Fibroblast of gingiva (primary cell): ENCODE data around the gene CHRM3.
"Not testable (repeated sequence)": the region's sequence is repeated elsewhere in the genome, so short reads cannot be mapped to it uniquely, and the experiment has no call there.

ENCODE experiments used
- DNase-seq: peaks from one replicate; pipeline ENCODE4 v3.0.0-alpha.2; 2011; ENCODE audit warnings: low read depth

Gene CHRM3

GRCh38 chr1:239386453-239387303 is at the start of gene CHRM3:
Gene CHRM3, plus strand, starts transcription at chr1:239386568. Its CDS starts 520,884 bp downstream, at chr1:239907452.
- no peak for DNase-seq

- no peak for DNase-seq
Observed at GRCh38 chr1:239337799-239338430, 48.5 kb upstream of the CHRM3 start.

GRCh38 chr1:239347776-239348175 is 38.6 kb upstream of the CHRM3 start:
- no peak for DNase-seq

GRCh38 chr1:239348635-239349353 is 37.6 kb upstream of the CHRM3 start:
- no peak for DNase-seq

GRCh38 chr1:239349699-239350098 is 36.7 kb upstream of the CHRM3 start:
- no peak for DNase-seq

GRCh38 chr1:239353536-239353935 is 32.8 kb upstream of the CHRM3 start:
- DNase-seq, result no peak

GRCh38 chr1:239354231-239354630 is 32.1 kb upstream of the CHRM3 start:
- no peak for DNase-seq

GRCh38 chr1:239357867-239358266 is 28.5 kb upstream of the CHRM3 start:
- DNase-seq, result no peak

GRCh38 chr1:239361403-239361802 is 25.0 kb upstream of the CHRM3 start:
- DNase-seq, result no peak

- DNase-seq, result no peak
Observed at GRCh38 chr1:239363930-239364329, 22.4 kb upstream of the CHRM3 start.

- DNase-seq, result no peak
Observed at GRCh38 chr1:239367196-239367810, 19.1 kb upstream of the CHRM3 start.

- no peak for DNase-seq
Observed at GRCh38 chr1:239368436-239369109, 17.8 kb upstream of the CHRM3 start.

- DNase-seq, result not testable (repeated sequence)
Observed at GRCh38 chr1:239370869-239371268, 15.5 kb upstream of the CHRM3 start.

GRCh38 chr1:239382666-239383065 is 3.7 kb upstream of the CHRM3 start:
- no peak for DNase-seq

- DNase-seq, result no peak
Observed at GRCh38 chr1:239383714-239384113, 2.7 kb upstream of the CHRM3 start.

- no peak for DNase-seq
Observed at GRCh38 chr1:239387304-239388158, 1.2 kb downstream of the CHRM3 start.

GRCh38 chr1:239388159-239388485 is 1.8 kb downstream of the CHRM3 start:
- no peak for DNase-seq

GRCh38 chr1:239388578-239388977 is 2.2 kb downstream of the CHRM3 start:
- DNase-seq, result no peak

- DNase-seq, result no peak
Observed at GRCh38 chr1:239389703-239390102, 3.3 kb downstream of the CHRM3 start.

GRCh38 chr1:239392271-239392670 is 5.9 kb downstream of the CHRM3 start:
- no peak for DNase-seq

GRCh38 chr1:239394107-239394506 is 7.7 kb downstream of the CHRM3 start:
- no peak for DNase-seq
